IMR-90 (cell line): Measurements from ENCODE around the gene MPND. TPM values are rescaled to one million over a fixed set of nuclear protein-coding genes. Genes with fewer than 3 reads are reported as not detected.
"Not testable (repeated sequence)": the region's sequence is repeated elsewhere in the genome, so short reads cannot be mapped to it uniquely, and the experiment has no call there.

Source experiments
- ATAC-seq: fragments of 200-7000 bp; cut with Tn5 transposase; 2 replicates; pipeline ENCODE4 v1.9.1; 2020; ENCODE audit warnings: low read depth, mild to moderate bottlenecking, moderate library complexity
- BruUV-seq: library from RNA; stranded (reverse); fragments of 400-500 nt; replicated peaks from 2 replicates; lab custom pipeline; 2021; lab: Mats Ljungman, UMichigan
- CTCF ChIA-PET: fragments of 300-600 bp; formaldehyde crosslinking; extraction: SDS; loops from one replicate; lab custom pipeline; 2021; ENCODE audit warnings: antibody characterized with exemption; lab: Yijun Ruan, JAX
- POLR2A ChIA-PET: fragments of 300-600 bp; sonication (Branson Sonifier 250); formaldehyde crosslinking; loops from one replicate; lab custom pipeline; 2022; ENCODE audit warnings: antibody characterized with exemption; ENCODE audit not compliant: unreplicated experiment; lab: Charles Lee
- DNase-seq: peaks from one replicate; pipeline ENCODE4 v3.0.0; 2013
- H2AFZ ChIP-seq: replicated peaks from 2 replicates; pipeline ENCODE3; 2013; ENCODE audit warnings: low read length, mild to moderate bottlenecking; ENCODE audit not compliant: poor library complexity
- H2AK5ac ChIP-seq: 2 replicates; pipeline ENCODE4 v1.6.1; 2013; ENCODE audit warnings: low read depth, low read length, inconsistent platforms
- H2AK9ac ChIP-seq: replicated peaks from 2 replicates; pipeline ENCODE3; 2013; ENCODE audit warnings: mild to moderate bottlenecking, low read depth, low read length, moderate library complexity; ENCODE audit not compliant: poor library complexity
- H2BK120ac ChIP-seq: 2 replicates; pipeline ENCODE4 v1.6.1; 2013; ENCODE audit warnings: low read depth, low read length, inconsistent platforms
- H2BK15ac ChIP-seq: 3 replicates; pipeline ENCODE4 v1.6.1; 2013; ENCODE audit warnings: low read depth, low read length, inconsistent platforms
- H2BK20ac ChIP-seq: 2 replicates; pipeline ENCODE4 v1.6.1; 2013; ENCODE audit warnings: low read depth, mild to moderate bottlenecking, inconsistent platforms, low read length, moderate library complexity
- H2BK5ac ChIP-seq: 2 replicates; pipeline ENCODE4 v1.6.1; 2013; ENCODE audit warnings: mild to moderate bottlenecking, low read depth, low read length, inconsistent platforms; ENCODE audit not compliant: poor library complexity, severe bottlenecking
- H3K14ac ChIP-seq: replicated peaks from 2 replicates; pipeline ENCODE4 v1.6.1; 2013; ENCODE audit warnings: low read depth, low read length, inconsistent platforms
- H3K18ac ChIP-seq: 2 replicates; pipeline ENCODE4 v1.6.1; 2013; ENCODE audit warnings: low read depth, low read length, control low read depth
- H3K23ac ChIP-seq: 2 replicates; pipeline ENCODE4 v1.6.1; 2013; ENCODE audit warnings: low read depth, low read length, inconsistent platforms
- H3K27ac ChIP-seq: 2 replicates; pipeline ENCODE4 v1.5.1; 2013; ENCODE audit warnings: mild to moderate bottlenecking, control low read depth, low read length; ENCODE audit not compliant: insufficient read depth
- H3K27me3 ChIP-seq: 2 replicates; pipeline ENCODE4 v1.6.1; 2013; ENCODE audit warnings: low read length; ENCODE audit not compliant: control insufficient read depth, insufficient read depth
- H3K36me3 ChIP-seq: 2 replicates; pipeline ENCODE4 v1.6.1; 2013; ENCODE audit warnings: low read length, mixed read lengths; ENCODE audit not compliant: control insufficient read depth, insufficient read depth
- H3K4ac ChIP-seq: 2 replicates; pipeline ENCODE4 v1.6.1; 2013; ENCODE audit warnings: low read depth, low read length, inconsistent platforms
- H3K4me1 ChIP-seq: 2 replicates; pipeline ENCODE4 v1.6.1; 2013; ENCODE audit warnings: low read length, mixed read lengths; ENCODE audit not compliant: control insufficient read depth, insufficient read depth
- H3K4me2 ChIP-seq: 2 replicates; pipeline ENCODE4 v1.6.1; 2013; ENCODE audit warnings: low read depth, mild to moderate bottlenecking, control low read depth, low read length, moderate library complexity
- H3K4me3 ChIP-seq: 2 replicates; pipeline ENCODE4 v1.5.1; 2013; ENCODE audit warnings: low read depth, mild to moderate bottlenecking, control low read depth, low read length, moderate library complexity; ENCODE audit not compliant: insufficient read depth
- H3K56ac ChIP-seq: 2 replicates; pipeline ENCODE4 v1.6.1; 2013; ENCODE audit warnings: low read length, inconsistent platforms; ENCODE audit not compliant: insufficient read depth; ENCODE audit errors: extremely low read depth
- H3K79me1 ChIP-seq, 2 experiments: 2 replicates each; pipeline ENCODE4 v1.6.1; 2013; ENCODE audit warnings: low read length in 2 of 2, inconsistent platforms in 1 of 2, low read depth in 1 of 2
- H3K9ac ChIP-seq: 2 replicates; pipeline ENCODE4 v1.6.1; 2013; ENCODE audit warnings: low read depth, low read length, control low read depth
- H3K9me1 ChIP-seq: 2 replicates; pipeline ENCODE4 v1.6.1; 2013; ENCODE audit warnings: low read length, inconsistent platforms; ENCODE audit not compliant: insufficient read depth
- H3K9me3 ChIP-seq: 2 replicates; pipeline ENCODE4 v1.6.1; 2013; ENCODE audit warnings: low read length; ENCODE audit not compliant: control insufficient read depth, insufficient read depth
- H4K20me1 ChIP-seq: 2 replicates; pipeline ENCODE4 v1.6.1; 2013; ENCODE audit warnings: low read length, inconsistent platforms; ENCODE audit not compliant: insufficient read depth
- H4K5ac ChIP-seq: 2 replicates; pipeline ENCODE4 v1.6.1; 2013; ENCODE audit warnings: mild to moderate bottlenecking, low read depth, low read length, control low read depth
- H4K8ac ChIP-seq, 2 experiments: 2 replicates each; pipeline ENCODE4 v1.6.1; 2013; ENCODE audit warnings: low read depth in 2 of 2, low read length in 2 of 2, control low read depth in 1 of 2, inconsistent platforms in 1 of 2
- H4K91ac ChIP-seq: 2 replicates; pipeline ENCODE4 v1.6.1; 2013; ENCODE audit warnings: low read depth, low read length, inconsistent platforms; ENCODE audit not compliant: insufficient read depth
- MAZ ChIP-seq: IDR thresholded peaks from 2 replicates; pipeline ENCODE4 v1.6.1; 2012; ENCODE audit warnings: low read depth, mild to moderate bottlenecking, low read length, improper control_type of control experiment, moderate library complexity, borderline replicate concordance
- RCOR1 ChIP-seq: IDR thresholded peaks from 2 replicates; pipeline ENCODE4 v1.6.1; 2012; ENCODE audit warnings: mild to moderate bottlenecking, low read length, improper control_type of control experiment; ENCODE audit not compliant: insufficient replicate concordance
- WGBS, 2 experiments: methylation state at CpG; one replicate each; pipeline versions ENCODE4 v1.1.5 to v1.1.7; 2013; ENCODE audit warnings: missing lambda C conversion rate in 2 of 2; ENCODE audit not compliant: insufficient read length in 1 of 2; ENCODE audit errors: extremely low coverage in 2 of 2; 5-methylcytosine and 5-hydroxymethylcytosine counted together
- dilution Hi-C: fragments of 300-500 bp; cut with HindIII; formaldehyde crosslinking; loops from one replicate; pipeline ENCODE4 v1.14.3; 2018; ENCODE audit warnings: low sequenced_read_pairs; ENCODE audit not compliant: unreplicated experiment
- in situ Hi-C: fragments of 300-500 bp; cut with MboI; formaldehyde crosslinking; loops from 3 replicates; pipeline ENCODE4 v1.14.3; 2019; ENCODE audit warnings: low sequenced_read_pairs, inconsistent platforms, mixed read lengths
- intact Hi-C: fragments of 100-400 bp; cut with micrococcal nuclease; formaldehyde crosslinking; loops from 2 replicates; pipeline ENCODE4 v1.10.0; 2022
- polyA plus RNA-seq, 3 experiments: library from polyadenylated mRNA; depleted of rRNA; stranded (reverse); fragments of >200 nt; gene quantifications; 2 replicates each; pipeline ENCODE4 v1.2.3, GENCODE V29; 2012; ENCODE audit warnings: low replicate concordance in 1 of 3
- total RNA-seq: library from RNA; depleted of rRNA; stranded (reverse); fragments of >200 nt; gene quantifications from 2 replicates; pipeline ENCODE4 v1.2.3, GENCODE V29; 2012
- TF ChIP-seq, protein P1 (sequence below): conservative IDR thresholded peaks from 2 replicates; pipeline ENCODE4 v1.5.1; 2012; ENCODE audit warnings: mild to moderate bottlenecking, low read depth, low read length, improper control_type of control experiment

The MPND gene
- total and polyA plus RNA-seq, 2 of the 4 experiments (the other 2 are of a cell fraction) = 2.3 to 8.1 TPM

- CTCF ChIA-PET = no interaction called here
- Histone ChIP-seq H3K4ac (no peak overlapping the region), H2BK120ac (no peak overlapping the region), H2BK15ac (no peak overlapping the region), H2BK20ac (no peak overlapping the region), H3K4me3 (peak overlapping the region; percentile 38), H2AK9ac (peak overlapping the region; percentile 81), H2BK5ac (no peak overlapping the region), H4K20me1 (no peaks in the 10 kb centered on the region), H2AFZ (peak overlapping the region; percentile 81), H3K4me1 (no peaks in the 10 kb centered on the region), H3K27me3 (no peaks in the 10 kb centered on the region; the same call in 1 of the 2 replicates), H3K9me1 (no peaks in the 10 kb centered on the region), H3K18ac (no peak overlapping the region), H3K23ac (no peak overlapping the region), H4K8ac (peak overlapping the region in 1 of 2 experiments; percentile 46; a peak in 1 of 4 replicates), H3K79me1 (no peaks in the 10 kb centered on the region), H3K27ac (no peak overlapping the region), H3K14ac (no peak overlapping the region), H2AK5ac (no peak overlapping the region), H3K4me2 (peak overlapping the region; percentile 89), H3K36me3 (no peaks in the 10 kb centered on the region), H3K9me3 (no peaks in the 10 kb centered on the region), H4K91ac (no peak overlapping the region), H3K9ac (no peak overlapping the region), H3K56ac (no peak overlapping the region), H4K5ac (peak overlapping the region; percentile 4; the same call in 1 of the 2 replicates)
- peak; percentile 74 for DNase-seq
- ATAC-seq = peak; percentile 90
- in situ Hi-C loops = no loop called here
- dilution Hi-C loops = no loop called here
- WGBS, 2 experiments = 7% methylated on average over 31 of the region's 49 CpGs; no CpG with 5 or more reads in 1 of the 2 experiments
- POLR2A ChIA-PET = interaction anchor here (0.5 kb wide), 1 partner anchor 63 kb away, joined by 3 read pairs; no protein-coding TSS in a partner anchor
- BruUV-seq = no TSS peak
- TF ChIP-seq MAZ = peak; percentile 9; the same call in 1 of the 2 replicates
- TF ChIP-seq, protein P1, sequence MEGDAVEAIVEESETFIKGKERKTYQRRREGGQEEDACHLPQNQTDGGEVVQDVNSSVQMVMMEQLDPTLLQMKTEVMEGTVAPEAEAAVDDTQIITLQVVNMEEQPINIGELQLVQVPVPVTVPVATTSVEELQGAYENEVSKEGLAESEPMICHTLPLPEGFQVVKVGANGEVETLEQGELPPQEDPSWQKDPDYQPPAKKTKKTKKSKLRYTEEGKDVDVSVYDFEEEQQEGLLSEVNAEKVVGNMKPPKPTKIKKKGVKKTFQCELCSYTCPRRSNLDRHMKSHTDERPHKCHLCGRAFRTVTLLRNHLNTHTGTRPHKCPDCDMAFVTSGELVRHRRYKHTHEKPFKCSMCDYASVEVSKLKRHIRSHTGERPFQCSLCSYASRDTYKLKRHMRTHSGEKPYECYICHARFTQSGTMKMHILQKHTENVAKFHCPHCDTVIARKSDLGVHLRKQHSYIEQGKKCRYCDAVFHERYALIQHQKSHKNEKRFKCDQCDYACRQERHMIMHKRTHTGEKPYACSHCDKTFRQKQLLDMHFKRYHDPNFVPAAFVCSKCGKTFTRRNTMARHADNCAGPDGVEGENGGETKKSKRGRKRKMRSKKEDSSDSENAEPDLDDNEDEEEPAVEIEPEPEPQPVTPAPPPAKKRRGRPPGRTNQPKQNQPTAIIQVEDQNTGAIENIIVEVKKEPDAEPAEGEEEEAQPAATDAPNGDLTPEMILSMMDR = 0 out of 2 replicates have a peak, but pooled peaks have one; percentile 31
- TF ChIP-seq RCOR1 = no peak
- intact Hi-C loops = no loop called here
Observed at GRCh38 chr19:4328243-4328990, 14.9 kb upstream of the MPND start.

DNA sequence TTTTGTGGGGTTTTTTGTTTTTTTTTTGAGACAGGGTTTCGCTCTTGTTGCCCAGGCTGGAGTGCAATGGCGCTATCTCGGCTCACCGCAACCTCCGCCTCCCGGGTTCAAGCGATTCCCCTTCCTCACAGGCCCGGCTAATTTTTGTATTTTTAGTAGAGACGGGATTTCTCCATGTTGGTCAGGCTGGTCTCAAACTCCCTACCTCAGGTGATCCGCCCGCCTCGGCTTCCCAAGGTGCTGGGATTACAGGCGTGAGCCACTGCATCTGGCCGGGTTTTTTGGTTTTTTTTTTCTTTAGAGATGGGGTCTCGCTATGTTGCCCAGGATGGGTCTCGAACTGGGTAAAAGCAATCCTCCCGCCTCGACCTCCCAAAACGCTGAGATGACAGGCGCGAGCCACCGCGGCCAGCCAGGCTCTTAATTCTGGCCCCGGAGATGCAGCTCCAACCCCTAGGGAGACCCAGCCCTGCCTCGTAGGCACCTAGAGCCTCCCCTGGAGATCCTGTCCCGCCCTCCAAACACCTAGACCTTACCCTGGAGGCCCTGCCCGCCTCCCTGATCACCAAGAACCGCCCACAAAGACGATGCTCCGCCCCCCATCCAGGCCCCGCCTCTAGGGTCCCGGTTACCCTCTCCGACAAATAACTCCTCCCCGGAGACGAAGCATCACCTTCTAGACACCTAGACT, 14.2 kb upstream of the MPND start:
- H3K36me3 ChIP-seq, H3K27ac ChIP-seq, H3K4me1 ChIP-seq, H3K27me3 ChIP-seq, H4K5ac ChIP-seq, H3K9me3 ChIP-seq, H2AK5ac ChIP-seq, H3K56ac ChIP-seq, intact Hi-C loops, POLR2A ChIA-PET, H4K20me1 ChIP-seq, BruUV-seq, H4K91ac ChIP-seq, H2BK20ac ChIP-seq, H4K8ac ChIP-seq, in situ Hi-C loops, H2BK5ac ChIP-seq, H3K4ac ChIP-seq, H3K79me1 ChIP-seq, H3K23ac ChIP-seq, H2BK15ac ChIP-seq, H3K9ac ChIP-seq, DNase-seq, dilution Hi-C loops, H3K9me1 ChIP-seq, ATAC-seq, H2BK120ac ChIP-seq, H3K18ac ChIP-seq, H3K14ac ChIP-seq: not testable (repeated sequence)
- H3K4me2 ChIP-seq = peak overlapping the region; percentile 89
- WGBS, 2 experiments = 51% methylated on average over 15 of the region's 35 CpGs; no CpG with 5 or more reads in 1 of the 2 experiments
- H2AFZ ChIP-seq = peak overlapping the region; percentile 81
- CTCF ChIA-PET = interaction anchor here (0.6 kb wide), 1 partner anchor 20 kb away, joined by 4 read pairs; no protein-coding TSS in a partner anchor
- H2AK9ac ChIP-seq = peak overlapping the region; percentile 81
- peak overlapping the region; percentile 38; the same call in 1 of the 2 replicates for H3K4me3 ChIP-seq
